HG02759 (cell line): Measurements from ENCODE around the gene NEK1.

ENCODE experiments used
- ATAC-seq: cut with Tn5 transposase; IDR thresholded peaks from one replicate; pipeline ENCODE4 v1.9.1; 2021; ENCODE audit warnings: mild to moderate bottlenecking, moderate library complexity; ENCODE audit not compliant: unreplicated experiment

Gene NEK1

DNA sequence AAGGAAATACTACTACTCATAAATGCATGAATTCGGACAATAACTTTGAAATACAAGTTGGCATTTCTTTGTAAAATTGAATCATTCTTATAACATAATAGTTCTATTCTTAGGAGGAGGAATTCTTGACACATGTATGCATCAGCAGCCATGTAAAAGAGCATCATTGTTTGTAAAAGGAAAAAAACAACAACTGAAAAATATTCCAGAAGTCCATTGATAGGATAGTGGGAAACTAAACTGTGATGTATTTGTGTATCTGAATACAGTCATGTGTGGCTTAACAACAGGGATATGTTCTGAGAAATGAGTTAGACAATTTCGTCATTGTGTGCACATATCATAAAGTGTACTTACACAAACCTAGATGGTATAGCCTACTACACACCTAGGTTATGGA is 239.6 kb downstream of the NEK1 start:
- no peak for ATAC-seq

DNA sequence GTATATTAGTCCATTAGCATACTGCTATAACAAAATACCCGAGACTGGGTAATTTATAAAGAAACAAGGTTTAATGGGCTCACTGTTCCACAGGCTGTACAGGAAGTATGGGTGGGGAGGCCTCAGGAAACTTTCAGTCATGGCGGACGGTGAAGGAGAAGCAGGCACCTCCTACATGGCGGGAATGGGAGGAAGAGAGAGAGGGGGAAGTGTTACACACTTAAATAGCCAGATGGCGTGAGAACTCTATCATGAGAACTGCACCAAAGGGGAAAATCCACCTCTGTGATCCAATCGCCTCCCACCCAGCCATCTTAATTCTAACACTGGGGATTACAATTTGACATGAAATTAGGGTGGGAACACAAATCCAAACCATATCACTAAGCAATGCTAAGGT is 242.7 kb downstream of the NEK1 start:
- no peak for ATAC-seq

DNA sequence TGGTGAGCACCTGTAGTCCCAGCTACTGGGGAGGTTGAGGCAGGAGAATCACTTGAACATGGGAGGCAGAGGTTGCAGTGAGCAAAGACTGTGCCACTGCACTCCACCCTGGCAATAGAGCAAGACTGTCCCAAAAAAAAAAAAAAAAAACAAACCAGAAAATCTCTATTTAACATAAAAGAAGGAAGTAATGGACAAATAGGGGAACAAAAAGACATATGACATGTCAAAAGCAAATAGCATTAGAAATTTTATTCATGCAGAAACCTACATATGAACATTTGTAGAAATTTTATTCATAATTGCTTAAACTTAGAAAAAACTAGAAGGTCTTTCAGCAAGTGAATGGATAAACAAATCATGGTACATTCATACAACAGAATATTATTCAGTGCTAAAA is 244.6 kb downstream of the NEK1 start:
- no peak for ATAC-seq

DNA sequence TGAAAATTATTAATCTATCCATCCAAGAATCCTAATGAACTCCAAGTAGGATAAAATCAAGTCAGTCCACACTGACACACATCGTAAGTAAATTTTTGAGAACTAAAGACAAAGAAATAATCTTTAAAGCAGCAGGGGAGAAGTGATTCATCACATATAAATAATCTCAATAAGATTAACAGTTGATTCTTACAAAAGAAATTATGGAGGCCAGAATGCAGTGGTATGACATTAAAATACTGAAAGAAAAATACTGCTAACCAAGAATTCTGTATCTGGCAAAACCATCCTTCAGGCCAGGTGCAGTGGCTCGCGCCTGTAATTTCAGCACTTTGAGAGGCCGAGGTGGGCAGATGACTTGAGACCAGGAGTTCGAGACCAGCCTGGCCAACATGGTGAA is 245.6 kb downstream of the NEK1 start:
- no peak for ATAC-seq

DNA sequence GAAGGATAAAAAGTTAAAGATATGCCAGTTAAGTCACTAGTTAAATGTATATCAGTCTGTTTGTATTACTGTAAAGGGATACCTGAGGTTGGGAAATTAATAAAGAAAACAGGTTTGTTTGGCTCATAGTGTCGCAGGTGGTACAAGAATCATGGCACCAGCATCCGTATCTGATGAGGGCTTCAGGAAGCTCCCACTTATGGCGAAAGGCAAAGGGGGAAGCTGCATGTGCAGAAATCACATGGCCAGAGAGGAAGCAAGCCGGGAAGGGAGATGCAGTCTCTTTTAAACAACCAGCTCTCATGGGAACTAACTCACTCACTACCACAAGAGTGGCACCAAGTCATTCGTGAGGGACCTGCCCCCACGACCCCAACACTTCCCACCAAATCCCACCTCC is 249.8 kb downstream of the NEK1 start:
- no peak for ATAC-seq

DNA sequence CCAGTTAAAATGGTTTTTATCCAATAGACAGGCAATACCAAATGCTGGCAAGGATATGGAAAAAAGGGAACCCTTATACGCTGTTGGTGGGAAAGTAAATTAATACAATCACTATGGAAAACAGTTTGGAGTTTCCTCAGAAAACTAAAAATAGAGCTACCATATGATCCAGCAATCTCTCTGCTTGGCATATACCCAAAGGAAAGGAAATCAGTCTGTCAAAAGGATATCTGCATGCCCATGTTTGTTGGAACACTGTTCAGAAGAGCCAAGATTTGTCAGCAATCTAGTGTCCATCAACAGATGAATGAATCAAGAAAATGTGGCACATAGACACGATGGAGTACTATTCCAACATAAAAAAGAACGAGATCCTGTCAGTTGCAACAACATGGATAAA is 250.6 kb downstream of the NEK1 start:
- no peak for ATAC-seq

DNA sequence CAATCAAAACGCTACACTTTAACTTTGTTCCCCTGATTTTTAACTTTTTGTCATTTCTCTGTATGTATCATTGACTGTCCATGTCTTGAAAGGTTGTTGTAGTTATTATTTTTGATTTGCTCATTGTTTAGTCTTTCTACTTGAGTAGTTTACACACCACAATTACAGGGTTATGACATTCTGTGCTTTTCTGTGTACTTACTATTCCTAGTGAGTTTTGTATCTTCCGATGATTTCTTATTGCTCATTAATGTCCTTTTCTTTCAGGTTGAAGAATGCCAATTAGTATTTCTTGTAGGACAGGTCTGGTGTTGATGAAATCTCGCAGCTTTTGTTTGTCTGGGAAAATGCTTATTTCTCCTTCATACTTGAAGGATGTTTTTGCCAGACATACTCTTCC is 252.4 kb downstream of the NEK1 start:
- no peak for ATAC-seq

DNA sequence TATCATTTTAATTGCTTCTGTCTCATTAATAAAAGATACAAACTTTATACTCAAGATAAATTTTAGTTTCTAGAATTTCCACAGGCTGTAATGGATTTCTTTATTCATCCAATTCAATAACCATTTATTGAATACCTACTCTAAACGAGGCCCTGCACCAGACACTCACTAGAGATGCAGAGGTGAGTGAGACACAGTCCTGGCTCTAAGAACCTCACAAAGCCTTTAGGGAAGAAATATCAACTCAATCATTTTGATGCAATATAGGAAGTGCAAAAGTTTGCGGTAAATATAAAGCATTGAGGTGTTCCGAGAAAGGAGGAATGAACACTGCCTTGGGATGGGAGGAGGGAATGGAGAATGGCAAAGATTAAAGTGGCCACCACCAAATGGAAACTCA is 260.0 kb downstream of the NEK1 start:
- no peak for ATAC-seq

DNA sequence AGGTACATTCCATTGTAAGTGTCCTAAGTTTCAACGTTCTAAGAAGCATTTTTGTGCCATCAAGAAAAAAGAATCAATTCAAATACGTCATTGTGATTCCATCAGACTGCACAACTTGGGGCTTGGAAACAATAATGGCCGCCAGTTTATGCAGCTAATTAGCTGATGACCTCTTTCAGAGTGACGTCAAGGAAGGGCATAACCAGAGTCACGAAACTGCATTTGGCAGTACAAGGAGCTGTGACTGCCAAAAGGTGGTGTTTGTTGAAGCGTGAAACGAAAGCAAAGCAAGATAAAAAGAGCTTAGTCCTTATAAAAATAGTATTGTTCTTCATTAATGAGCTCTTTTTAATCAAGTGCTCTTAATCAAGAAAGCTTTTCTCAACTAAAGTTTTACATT is 260.5 kb downstream of the NEK1 start:
- ATAC-seq, result no peak

DNA sequence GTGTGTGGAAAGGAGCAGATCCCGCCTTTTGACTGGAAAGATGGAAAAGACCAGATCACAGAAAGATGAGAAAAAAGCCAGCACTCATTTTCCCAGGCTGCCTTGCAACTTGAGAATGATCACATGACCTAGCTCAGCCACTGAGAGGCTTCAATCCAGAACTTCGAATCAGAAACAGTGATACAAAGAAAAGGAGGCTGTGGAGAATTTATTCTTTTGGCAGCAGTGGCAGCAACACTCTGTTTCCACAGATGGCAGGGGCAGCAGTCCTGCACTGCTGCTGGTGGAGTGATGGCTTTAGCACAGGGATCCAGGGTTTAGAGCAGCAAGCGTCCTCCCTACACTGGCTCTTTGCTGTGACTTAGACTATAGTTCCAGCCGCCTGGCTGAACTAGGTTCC is 263.8 kb downstream of the NEK1 start:
- ATAC-seq, result no peak

DNA sequence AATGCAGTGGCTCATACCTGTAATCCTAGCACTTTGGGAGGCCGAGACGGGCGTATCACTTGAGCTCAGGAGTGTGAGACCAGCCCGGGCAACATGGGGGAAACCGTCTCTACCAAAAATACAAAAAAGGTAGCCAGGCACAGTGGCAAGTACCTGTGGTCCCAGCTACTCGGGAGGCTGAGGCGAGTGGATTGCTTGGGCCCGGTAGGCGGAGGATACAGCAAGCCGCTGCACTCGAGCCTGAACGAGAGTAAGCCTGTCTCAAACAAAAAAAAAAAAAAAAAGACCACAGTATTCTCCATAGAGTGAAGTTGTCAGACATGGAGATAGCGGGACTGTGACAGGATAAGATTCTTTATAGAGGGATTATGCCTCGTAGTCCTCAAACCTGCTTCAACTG is 265.5 kb downstream of the NEK1 start:
- ATAC-seq, result no peak

DNA sequence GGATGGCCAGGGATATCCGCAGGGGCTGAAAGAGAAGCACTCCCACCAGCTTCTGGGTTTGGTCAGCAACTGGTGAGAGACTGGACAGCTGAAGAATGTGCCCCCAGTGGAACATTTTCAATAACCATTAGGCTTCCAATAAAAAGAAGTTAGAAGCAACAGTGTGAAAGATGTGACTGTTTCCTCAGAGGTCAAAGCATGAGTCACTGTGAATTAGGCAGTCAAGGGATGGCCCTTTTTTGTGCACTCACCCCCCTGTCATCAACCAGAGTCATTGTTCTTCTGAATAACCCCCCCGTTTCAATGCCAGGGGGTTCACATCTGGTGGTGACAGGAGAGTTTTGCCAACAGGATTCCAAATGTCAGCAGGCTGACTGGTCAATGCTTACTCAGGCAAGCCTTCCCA is 267.1 kb downstream of the NEK1 start:
- ATAC-seq, result no peak
